Mesothelial cell of epicardium (in vitro differentiated cells): Measurements from ENCODE around the gene ARHGDIA. TPM values are rescaled to one million over a fixed set of nuclear protein-coding genes. Genes with fewer than 3 reads are reported as not detected.

ENCODE experiments used
- DNase-seq, 2 experiments: peaks; one replicate each; pipeline ENCODE4 v3.0.0; 2021; ENCODE audit warnings: low spot score in 2 of 2; ENCODE audit not compliant: unreplicated experiment in 2 of 2
- H3K27ac Mint-ChIP-seq: 2 replicates; pipeline ENCODE4 v1.8.0; 2021; ENCODE audit warnings: mixed read lengths
- H3K27me3 Mint-ChIP-seq: 2 replicates; pipeline ENCODE4 v1.8.0; 2021; ENCODE audit warnings: low read depth, mixed read lengths
- H3K36me3 Mint-ChIP-seq: 2 replicates; pipeline ENCODE4 v1.8.0; 2021; ENCODE audit warnings: mixed read lengths
- H3K4me1 Mint-ChIP-seq: 2 replicates; pipeline ENCODE4 v1.8.0; 2021; ENCODE audit warnings: mixed read lengths
- H3K4me3 Mint-ChIP-seq: 2 replicates; pipeline ENCODE4 v1.8.0; 2021; ENCODE audit warnings: mild to moderate bottlenecking, moderate library complexity, mixed read lengths
- H3K9me3 Mint-ChIP-seq: 2 replicates; pipeline ENCODE4 v1.8.0; 2021; ENCODE audit warnings: mixed read lengths
- CTCF ChIP-seq: fragments of 200-600 bp; sonication (generic); IDR thresholded peaks from one replicate; pipeline ENCODE4 v1.5.0; 2021; ENCODE audit warnings: antibody characterized with exemption; ENCODE audit not compliant: unreplicated experiment
- total RNA-seq: library from RNA; stranded (reverse); gene quantifications from 3 replicates; pipeline ENCODE4 v1.2.1, GENCODE V29; 2021

ARHGDIA gene
- total RNA-seq, 1 donor from 2014 or later, result 258 TPM

GRCh38 chr17:81858967-81859905 is 11.9 kb downstream of the ARHGDIA start:
- H3K27me3 Mint-ChIP-seq, result peaks cover 2% of the 10 kb centered on the region
- H3K36me3 Mint-ChIP-seq, result peaks cover 9% of the 10 kb centered on the region
- H3K27ac Mint-ChIP-seq, result peak overlapping the region; percentile 93
- peaks cover 43% of the 10 kb centered on the region for H3K4me1 Mint-ChIP-seq
- no peak for TF ChIP-seq CTCF
- H3K4me3 Mint-ChIP-seq, result peak overlapping the region; percentile 85
- no peaks in the 10 kb centered on the region for H3K9me3 Mint-ChIP-seq
- no peak for DNase-seq

GRCh38 chr17:81858170-81858966 is 12.8 kb downstream of the ARHGDIA start:
- Mint-ChIP-seq H3K36me3 (peaks cover 15% of the 10 kb centered on the region), H3K9me3 (no peaks in the 10 kb centered on the region), H3K27ac (peak overlapping the region; percentile 34), H3K4me1 (peaks cover 39% of the 10 kb centered on the region), H3K27me3 (peaks cover 2% of the 10 kb centered on the region), H3K4me3 (peak overlapping the region; percentile 85)
- no peak for TF ChIP-seq CTCF
- DNase-seq, result no peak

- H3K36me3 Mint-ChIP-seq, result peaks cover 26% of the 10 kb centered on the region
- no peaks in the 10 kb centered on the region for H3K27me3 Mint-ChIP-seq
- peaks cover 26% of the 10 kb centered on the region for H3K4me1 Mint-ChIP-seq
These were observed 16.0 kb downstream of the ARHGDIA start for GRCh38 chr17:81854974-81855774.

GRCh38 chr17:81852237-81852636 is 18.9 kb downstream of the ARHGDIA start:
- no peaks in the 10 kb centered on the region for H3K9me3 Mint-ChIP-seq
- no peak overlapping the region for H3K4me3 Mint-ChIP-seq
- peaks cover under 1% of the 10 kb centered on the region for H3K4me1 Mint-ChIP-seq
- DNase-seq, result no peak
- no peak for TF ChIP-seq CTCF
- no peaks in the 10 kb centered on the region for H3K27me3 Mint-ChIP-seq
- peaks cover 19% of the 10 kb centered on the region for H3K36me3 Mint-ChIP-seq
- no peak overlapping the region for H3K27ac Mint-ChIP-seq

More at GRCh38 chr17:81854974-81855774, 16.0 kb downstream of the ARHGDIA start:
- Mint-ChIP-seq H3K9me3 (no peaks in the 10 kb centered on the region), H3K4me3 (no peak overlapping the region), H3K27ac (no peak overlapping the region)
- no peak for TF ChIP-seq CTCF
- no peak for DNase-seq

GRCh38 chr17:81851423-81851822 is 19.7 kb downstream of the ARHGDIA start:
- TF ChIP-seq CTCF, result no peak
- Mint-ChIP-seq H3K9me3 (no peaks in the 10 kb centered on the region), H3K36me3 (peaks cover 19% of the 10 kb centered on the region), H3K27me3 (no peaks in the 10 kb centered on the region), H3K4me1 (no peaks in the 10 kb centered on the region), H3K27ac (no peak overlapping the region), H3K4me3 (no peak overlapping the region)
- DNase-seq, result no peak
